ENCODE measurements around the gene GAL3ST1. TPM values are rescaled to one million over a fixed set of nuclear protein-coding genes. Genes with fewer than 3 reads are reported as not detected.
"Not testable (repeated sequence)": the region's sequence is repeated elsewhere in the genome, so short reads cannot be mapped to it uniquely, and the experiment has no call there.

The GAL3ST1 gene
- total and polyA plus RNA-seq, 2 donors (not counting 1 experiment from before 2014, with no cell fraction given) = 0.06 to 0.17 TPM

GRCh38 chr22:30555282-30556210, 18.9 kb downstream of the GAL3ST1 start:
- Histone ChIP-seq H3K4me3 (replicated peaks in 1 of 4; ENCODE audit: control extremely low read depth in 1 of 4, insufficient read depth in 1 of 4, low read depth in 3 of 4, low read length in 4 of 4) (no peak overlapping the region), H3K9me3 (ENCODE audit: control insufficient read depth, insufficient read depth, low read depth, low read length) (no peaks in the 10 kb centered on the region), H4K20me1 (ENCODE audit: control insufficient read depth, extremely low read depth, insufficient read depth, low read length) (no peaks in the 10 kb centered on the region), H3K4me1 (ENCODE audit: control insufficient read depth, extremely low read depth, insufficient read depth, low read length) (no peaks in the 10 kb centered on the region), H3K9ac (ENCODE audit: insufficient read depth, low read length) (no peak overlapping the region), H3K4me2 (ENCODE audit: extremely low read depth, insufficient read depth, low read length) (no peak overlapping the region), H3K27ac (ENCODE audit: insufficient read depth, low read length) (no peak overlapping the region), H3K27me3 (ENCODE audit: control insufficient read depth, insufficient read depth, low read length) (peaks cover 2% of the 10 kb centered on the region), H3K36me3 (ENCODE audit: control insufficient read depth, insufficient read depth, low read length) (no peaks in the 10 kb centered on the region), H2AFZ (ENCODE audit: low read length) (no peak overlapping the region), H3K79me2 (ENCODE audit: control insufficient read depth, insufficient read depth, low read length) (no peaks in the 10 kb centered on the region)
- no peak for DNase-seq (ENCODE audit: low read depth in 2 of 2)
- TF ChIP-seq EZH2 (IDR thresholded peaks at IDR 0.05; ENCODE audit: low read length, missing control alignments) (no peak), CTCF (conservative IDR thresholded peaks at IDR 0.05 in 1 of 2, IDR thresholded peaks at IDR 0.05 in 1 of 2; ENCODE audit: low read depth in 1 of 2, low read length in 2 of 2) (no peak)

GRCh38 chr22:30553971-30554370, 20.5 kb downstream of the GAL3ST1 start:
- no peak for TF ChIP-seq EZH2 (IDR thresholded peaks at IDR 0.05; ENCODE audit: low read length, missing control alignments)
- no peak for TF ChIP-seq CTCF (conservative IDR thresholded peaks at IDR 0.05 in 1 of 2, IDR thresholded peaks at IDR 0.05 in 1 of 2; ENCODE audit: low read depth in 1 of 2, low read length in 2 of 2)

DNA sequence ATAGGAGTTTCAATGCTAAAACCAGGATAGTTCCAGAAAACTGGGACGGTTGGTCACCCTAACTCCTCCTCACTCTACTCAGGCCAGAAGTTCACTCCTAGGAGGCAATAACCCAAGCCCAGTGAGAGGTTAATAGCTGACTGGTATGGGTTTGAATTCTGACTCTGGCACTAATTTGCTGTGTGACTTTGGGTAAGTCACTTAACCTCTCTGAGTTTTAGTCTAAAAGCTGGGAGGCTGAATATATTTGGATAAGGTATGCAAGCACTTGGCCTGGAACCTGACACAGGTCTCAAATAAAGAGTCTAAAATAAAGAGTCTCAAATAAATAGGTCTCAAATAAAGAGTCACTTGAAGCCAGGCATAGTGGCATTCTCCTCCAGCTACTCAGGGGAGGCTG, 21.7 kb downstream of the GAL3ST1 start:
- no peaks in the 10 kb centered on the region for H4K20me1 ChIP-seq (ENCODE audit: control insufficient read depth, extremely low read depth, insufficient read depth, low read length)
- H3K27me3 ChIP-seq (ENCODE audit: control insufficient read depth, insufficient read depth, low read length) = peaks cover 2% of the 10 kb centered on the region
- H3K9ac ChIP-seq (ENCODE audit: insufficient read depth, low read length) = no peak overlapping the region
- H3K4me1 ChIP-seq (ENCODE audit: control insufficient read depth, extremely low read depth, insufficient read depth, low read length) = no peaks in the 10 kb centered on the region
- no peak overlapping the region for H2AFZ ChIP-seq (ENCODE audit: low read length)
- no peak overlapping the region for H3K27ac ChIP-seq (ENCODE audit: insufficient read depth, low read length)
- no peaks in the 10 kb centered on the region for H3K9me3 ChIP-seq (ENCODE audit: control insufficient read depth, insufficient read depth, low read depth, low read length)
- H3K79me2 ChIP-seq (ENCODE audit: control insufficient read depth, insufficient read depth, low read length) = no peaks in the 10 kb centered on the region
- H3K4me3 ChIP-seq (replicated peaks in 1 of 4; ENCODE audit: control extremely low read depth in 1 of 4, insufficient read depth in 1 of 4, low read depth in 3 of 4, low read length in 4 of 4) = no peak overlapping the region
- TF ChIP-seq EZH2 (IDR thresholded peaks at IDR 0.05; ENCODE audit: low read length, missing control alignments) (no peak), CTCF (conservative IDR thresholded peaks at IDR 0.05 in 1 of 2, IDR thresholded peaks at IDR 0.05 in 1 of 2; ENCODE audit: low read depth in 1 of 2, low read length in 2 of 2) (no peak)
- H3K4me2 ChIP-seq (ENCODE audit: extremely low read depth, insufficient read depth, low read length) = no peak overlapping the region
- DNase-seq (ENCODE audit: low read depth in 2 of 2) = no peak
- H3K36me3 ChIP-seq (ENCODE audit: control insufficient read depth, insufficient read depth, low read length) = no peaks in the 10 kb centered on the region

More at GRCh38 chr22:30553971-30554370, 20.5 kb downstream of the GAL3ST1 start:
- Histone ChIP-seq H2AFZ (ENCODE audit: low read length) (no peak overlapping the region), H3K27me3 (ENCODE audit: control insufficient read depth, insufficient read depth, low read length) (peaks cover 2% of the 10 kb centered on the region), H3K4me3 (replicated peaks in 1 of 4; ENCODE audit: control extremely low read depth in 1 of 4, insufficient read depth in 1 of 4, low read depth in 3 of 4, low read length in 4 of 4) (no peak overlapping the region), H3K9me3 (ENCODE audit: control insufficient read depth, insufficient read depth, low read depth, low read length) (no peaks in the 10 kb centered on the region), H3K9ac (ENCODE audit: insufficient read depth, low read length) (no peak overlapping the region), H3K27ac (ENCODE audit: insufficient read depth, low read length) (no peak overlapping the region), H4K20me1 (ENCODE audit: control insufficient read depth, extremely low read depth, insufficient read depth, low read length) (no peaks in the 10 kb centered on the region), H3K36me3 (ENCODE audit: control insufficient read depth, insufficient read depth, low read length) (no peaks in the 10 kb centered on the region), H3K4me1 (ENCODE audit: control insufficient read depth, extremely low read depth, insufficient read depth, low read length) (no peaks in the 10 kb centered on the region), H3K79me2 (ENCODE audit: control insufficient read depth, insufficient read depth, low read length) (no peaks in the 10 kb centered on the region), H3K4me2 (ENCODE audit: extremely low read depth, insufficient read depth, low read length) (no peak overlapping the region)
- no peak for DNase-seq (ENCODE audit: low read depth in 2 of 2)

GRCh38 chr22:30551813-30552212, 22.7 kb downstream of the GAL3ST1 start:
- H3K4me3 ChIP-seq (replicated peaks in 1 of 4; ENCODE audit: control extremely low read depth in 1 of 4, insufficient read depth in 1 of 4, low read depth in 3 of 4, low read length in 4 of 4) = not testable (repeated sequence)

More at GRCh38 chr22:30551813-30552212, 22.7 kb downstream of the GAL3ST1 start:
- DNase-seq (ENCODE audit: low read depth in 2 of 2); H3K27ac ChIP-seq (ENCODE audit: insufficient read depth, low read length); H3K9ac ChIP-seq (ENCODE audit: insufficient read depth, low read length); H3K9me3 ChIP-seq (ENCODE audit: control insufficient read depth, insufficient read depth, low read depth, low read length); H4K20me1 ChIP-seq (ENCODE audit: control insufficient read depth, extremely low read depth, insufficient read depth, low read length); H3K36me3 ChIP-seq (ENCODE audit: control insufficient read depth, insufficient read depth, low read length); H3K27me3 ChIP-seq (ENCODE audit: control insufficient read depth, insufficient read depth, low read length); H3K79me2 ChIP-seq (ENCODE audit: control insufficient read depth, insufficient read depth, low read length); H3K4me1 ChIP-seq (ENCODE audit: control insufficient read depth, extremely low read depth, insufficient read depth, low read length); H3K4me2 ChIP-seq (ENCODE audit: extremely low read depth, insufficient read depth, low read length); H2AFZ ChIP-seq (ENCODE audit: low read length): not testable (repeated sequence)
